SHP77 treated with DMSO at 0.1 percent for 48 hours (cell line): ENCODE measurements around the gene JAKMIP1.

Source experiments
- DNase-seq: peaks from one replicate; lab custom pipeline; 2025; lab: John Stamatoyannopoulos, UW

Gene JAKMIP1

DNA sequence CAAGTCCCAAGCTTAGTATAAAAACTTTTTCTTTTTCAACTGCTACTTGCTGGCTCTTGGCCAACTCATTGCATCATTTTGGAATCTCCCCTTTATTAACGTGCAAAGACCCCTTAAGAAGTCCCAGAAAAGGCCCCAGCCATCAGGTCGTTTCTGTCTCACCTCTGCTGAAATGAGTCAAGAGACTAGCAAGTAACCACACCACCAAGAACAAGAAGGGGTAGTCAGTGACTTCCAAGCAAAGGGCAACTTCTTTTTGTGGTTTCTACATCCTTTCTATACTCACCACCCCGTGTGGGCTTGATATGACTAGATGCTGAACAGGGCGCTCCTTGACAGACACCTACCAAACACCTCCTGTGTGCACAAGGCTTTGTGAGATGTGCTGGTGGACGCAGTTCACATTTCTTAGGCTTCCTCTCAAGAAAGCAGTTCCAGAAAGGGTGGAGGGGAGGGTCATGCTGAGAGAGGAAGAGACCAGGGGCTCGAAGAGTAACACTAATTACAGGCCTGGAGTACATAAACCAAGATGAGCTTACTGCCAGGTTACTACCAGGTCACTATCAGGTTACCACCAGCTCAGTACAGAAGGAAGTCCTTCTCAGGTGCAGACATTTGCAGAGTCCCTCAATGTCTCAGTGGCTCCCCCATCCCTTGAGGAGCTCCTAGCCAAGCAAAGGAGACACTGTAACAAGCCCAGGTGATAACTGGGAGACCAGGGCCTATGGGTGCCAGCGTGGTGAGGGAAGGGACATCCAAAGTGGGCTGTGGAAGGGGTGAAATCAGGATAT lies 19.3 kb downstream of the JAKMIP1 start:
- DNase-seq, result no peak

DNA sequence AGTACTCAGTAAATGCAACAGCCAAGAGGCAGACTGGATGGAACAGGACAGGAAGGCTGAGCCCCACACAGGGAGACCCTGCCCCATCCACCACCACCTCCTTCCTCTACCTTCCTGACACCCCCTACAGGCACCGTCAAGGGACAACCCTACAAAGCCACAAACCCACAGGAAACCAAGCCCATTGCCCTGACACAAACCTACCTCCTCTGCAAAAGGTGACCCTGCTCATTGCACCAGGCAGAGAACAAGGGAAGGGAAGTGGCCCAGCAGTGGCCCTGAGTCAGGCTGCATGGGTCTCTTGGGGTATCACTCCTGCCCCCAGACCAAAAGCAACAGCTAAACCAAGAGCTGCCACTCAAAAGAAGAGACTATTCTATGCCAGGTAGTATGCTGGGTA lies 21.0 kb downstream of the JAKMIP1 start:
- no peak for DNase-seq

DNA sequence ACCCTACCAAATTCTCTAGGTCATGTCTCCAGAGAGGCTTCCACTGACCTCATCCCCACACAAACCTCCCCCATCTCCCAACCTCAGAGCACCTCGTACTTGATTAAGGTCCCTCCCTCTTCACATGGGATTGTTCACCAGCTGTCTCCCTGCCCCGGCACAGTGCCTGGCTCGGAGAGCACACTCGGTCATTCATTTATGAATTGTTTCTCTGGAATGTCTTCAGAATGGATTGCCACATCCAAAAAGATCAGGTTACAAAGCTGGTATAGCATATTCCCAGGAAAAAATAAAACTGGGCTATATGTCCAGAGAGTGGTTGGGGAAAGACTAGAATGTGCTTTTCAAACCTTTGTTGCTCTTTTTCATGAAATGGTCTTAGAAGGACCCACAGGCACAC lies 21.6 kb downstream of the JAKMIP1 start:
- DNase-seq, result no peak

DNA sequence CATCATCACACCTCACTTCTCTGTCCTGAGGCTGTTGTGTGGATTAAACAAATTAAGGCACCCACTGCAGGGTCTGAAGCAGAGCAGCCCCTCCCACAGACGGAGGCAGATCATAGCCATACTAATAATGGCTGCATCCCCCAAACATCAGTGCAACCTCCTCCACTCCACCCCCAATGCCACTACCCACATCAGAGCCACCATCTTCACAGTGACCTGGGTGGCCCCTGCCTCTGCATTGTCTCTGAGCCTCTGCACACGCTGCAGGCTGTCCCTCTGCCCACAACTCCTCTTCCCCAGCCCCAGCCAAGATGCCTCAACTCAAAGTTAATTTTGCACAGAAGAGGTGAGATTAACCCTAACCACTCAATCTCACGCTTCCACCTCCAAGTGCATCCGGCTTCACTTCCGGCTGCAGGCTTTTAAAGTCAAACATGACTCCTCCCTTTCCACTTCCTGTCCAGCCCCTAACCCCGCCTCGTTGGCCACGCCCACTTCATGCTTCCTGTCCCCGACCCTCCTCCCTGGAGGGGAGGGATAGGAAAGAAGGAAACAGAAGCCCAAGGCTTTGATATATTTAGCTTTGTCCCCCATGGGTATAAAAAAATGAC lies 22.7 kb downstream of the JAKMIP1 start:
- no peak for DNase-seq

DNA sequence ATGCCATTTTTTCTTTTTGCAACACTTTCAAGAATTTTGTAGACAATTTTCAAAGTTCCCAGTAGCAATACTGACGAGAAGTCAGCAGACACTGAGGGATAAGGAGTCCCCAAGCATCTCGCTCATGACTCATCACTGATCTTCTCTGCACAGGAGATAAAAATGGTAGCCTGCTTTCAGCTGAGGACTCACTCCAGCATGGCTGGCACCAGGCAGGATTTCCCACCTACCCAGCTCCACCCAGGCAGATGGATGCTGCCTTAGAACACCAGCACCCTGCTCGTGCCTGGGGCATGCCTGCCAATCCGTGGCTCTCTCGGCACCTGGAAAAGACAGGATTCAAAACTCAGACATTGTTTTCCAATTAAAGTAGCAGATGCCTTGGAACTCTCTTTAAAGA lies 24.9 kb downstream of the JAKMIP1 start:
- DNase-seq, result no peak

DNA sequence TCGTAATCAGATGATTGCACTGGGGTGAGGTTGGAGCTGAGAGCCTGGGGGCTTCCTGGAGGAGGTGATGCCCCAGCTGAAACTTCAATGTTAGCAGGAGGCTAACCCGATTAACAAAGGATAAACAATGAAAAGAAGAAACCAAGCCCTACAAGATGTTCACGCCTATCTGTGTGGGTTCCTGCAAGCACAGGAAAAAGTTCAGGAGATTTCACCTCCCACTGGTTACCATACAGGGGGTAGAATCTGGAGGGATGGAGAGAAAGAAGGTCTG lies 27.5 kb downstream of the JAKMIP1 start:
- no peak for DNase-seq

DNA sequence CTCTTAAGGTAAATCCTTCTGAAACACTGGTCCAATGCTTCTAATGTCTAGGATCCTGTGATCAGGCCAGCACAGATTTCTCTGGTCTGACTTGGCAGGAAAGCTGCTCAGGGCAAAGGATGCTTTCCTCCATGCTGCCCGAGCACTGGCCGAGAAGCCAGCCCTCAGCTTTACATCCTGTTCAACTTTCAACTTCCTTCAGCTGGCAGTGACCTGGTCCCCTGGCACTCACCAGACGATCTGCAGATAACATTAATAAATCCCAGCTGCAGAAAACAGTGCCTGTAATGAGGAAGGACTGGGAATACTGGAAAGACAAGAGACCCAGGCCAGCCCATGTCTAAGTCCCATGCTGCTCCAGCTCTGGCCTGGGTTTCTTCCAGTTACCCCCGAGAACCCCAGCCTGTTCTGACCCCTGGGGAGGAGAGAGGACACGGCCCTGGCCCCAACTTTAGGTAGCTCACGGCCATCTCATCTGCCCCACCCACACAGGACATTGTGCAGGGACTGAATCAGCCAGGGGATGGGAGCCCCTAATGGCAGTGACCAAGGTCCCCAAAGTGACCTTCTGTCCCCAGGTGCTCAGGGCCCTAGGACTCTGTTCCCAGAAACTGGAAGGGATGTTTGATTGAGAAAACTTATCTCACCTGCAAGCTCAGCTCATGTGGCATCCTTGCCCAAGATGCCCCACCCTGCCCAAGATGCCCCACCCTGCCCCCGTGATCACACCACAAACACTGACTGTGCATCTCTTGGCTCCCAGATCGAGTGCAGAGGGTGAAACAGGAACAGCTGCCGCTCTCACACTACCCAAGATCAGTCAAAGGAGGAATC lies 28.0 kb downstream of the JAKMIP1 start:
- DNase-seq, result no peak

DNA sequence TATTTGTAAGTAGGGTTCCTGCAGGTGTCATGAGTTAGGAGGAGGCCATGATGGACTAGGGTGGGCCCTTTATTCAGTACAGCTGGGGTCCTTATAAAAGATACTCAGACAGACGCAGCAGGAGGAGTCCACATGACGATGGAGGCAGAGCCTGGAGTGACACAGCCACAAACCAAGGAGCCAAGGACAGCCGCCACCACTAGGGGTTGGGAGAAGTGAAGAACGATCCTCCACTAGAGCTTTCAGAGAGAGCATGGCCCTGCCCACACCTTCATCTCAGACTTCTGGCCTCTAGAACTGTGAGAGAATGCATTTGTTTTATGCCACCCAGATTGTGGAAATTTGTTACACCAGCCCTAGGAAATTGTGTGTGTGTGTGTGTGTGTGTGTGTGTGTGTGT lies 31.1 kb downstream of the JAKMIP1 start:
- no peak for DNase-seq

DNA sequence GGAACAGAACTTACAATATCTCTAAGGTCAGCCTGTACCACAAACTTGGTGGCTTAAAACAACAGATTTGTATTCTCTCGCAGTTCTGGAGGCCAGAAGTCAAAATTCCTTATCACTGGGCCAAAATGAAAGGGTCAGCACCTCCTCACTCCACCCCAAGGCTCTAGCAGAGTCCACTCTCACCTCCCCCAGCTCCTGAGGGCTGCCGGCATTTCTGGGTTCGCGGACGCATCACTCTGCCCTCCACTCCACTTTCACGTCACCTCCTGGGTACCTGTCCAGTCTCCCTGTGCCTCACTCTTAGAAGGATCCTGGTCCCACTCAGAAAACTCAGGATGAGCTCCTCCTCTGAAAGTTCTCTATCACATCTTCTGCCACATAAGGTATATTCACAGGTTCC lies 34.6 kb downstream of the JAKMIP1 start:
- no peak for DNase-seq

DNA sequence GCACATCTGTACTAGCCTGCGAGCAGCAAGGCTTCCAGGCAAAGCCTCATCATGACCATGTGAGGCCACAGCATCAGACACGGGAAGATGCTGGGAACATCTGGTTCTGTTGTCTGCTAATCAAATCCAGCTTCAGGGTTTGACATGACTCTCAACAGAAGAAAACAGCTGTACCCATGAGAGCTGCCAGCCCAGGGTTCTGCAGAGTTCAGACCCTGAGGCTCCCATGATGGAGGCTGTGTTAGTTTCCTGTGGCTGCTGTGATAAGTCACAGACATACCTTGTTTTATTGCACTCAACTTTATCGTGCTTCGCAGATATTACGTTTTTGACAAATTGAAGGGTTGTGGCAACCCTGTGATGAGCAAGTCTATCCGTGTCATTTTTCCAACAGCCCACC lies 37.5 kb downstream of the JAKMIP1 start:
- DNase-seq, result no peak

DNA sequence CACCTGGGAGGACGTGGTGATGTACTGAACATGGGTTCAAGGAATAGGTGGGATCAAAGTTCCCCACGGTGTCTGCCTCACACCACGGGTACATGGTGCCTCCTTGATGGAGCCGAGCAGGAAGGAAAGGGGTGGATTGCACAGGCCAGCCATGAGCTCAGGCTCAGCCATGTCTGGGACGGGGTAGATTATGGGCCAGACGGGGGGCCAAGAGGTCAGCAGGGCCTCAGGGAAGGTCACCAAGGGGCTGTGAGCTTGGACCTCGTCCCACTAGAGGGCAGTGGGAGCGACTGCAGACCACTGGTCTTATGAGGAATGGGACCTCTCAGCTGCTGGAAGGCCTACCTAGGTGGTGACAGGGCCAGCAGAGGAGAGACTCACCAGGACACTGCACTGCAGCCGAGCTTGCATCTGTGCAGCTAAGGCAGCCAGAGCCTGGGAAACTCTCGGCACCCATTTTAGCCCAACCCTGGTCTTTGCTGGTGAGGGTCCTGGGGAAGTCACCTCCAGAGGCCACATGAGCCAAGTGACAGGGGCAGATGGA lies 38.4 kb downstream of the JAKMIP1 start:
- no peak for DNase-seq

DNA sequence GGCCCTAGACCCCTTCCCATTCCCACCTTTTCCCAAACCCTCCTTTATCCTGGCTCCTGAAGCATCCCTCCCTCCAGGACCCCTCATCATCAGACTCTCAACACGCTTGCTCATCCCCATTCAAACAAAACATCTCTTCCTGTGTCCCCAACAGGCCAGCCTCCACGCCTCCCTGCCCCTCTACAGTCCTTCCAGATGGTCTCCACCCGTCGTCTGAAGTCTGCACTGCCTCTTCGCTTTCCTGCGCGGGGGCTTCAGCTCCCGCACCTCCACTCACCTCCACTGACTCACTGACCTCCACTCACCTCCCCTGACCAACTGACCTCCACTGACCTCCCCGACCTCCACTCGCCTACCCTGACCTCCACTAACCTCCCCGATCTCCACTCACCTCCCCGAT lies 39.8 kb downstream of the JAKMIP1 start:
- DNase-seq, result no peak

DNA sequence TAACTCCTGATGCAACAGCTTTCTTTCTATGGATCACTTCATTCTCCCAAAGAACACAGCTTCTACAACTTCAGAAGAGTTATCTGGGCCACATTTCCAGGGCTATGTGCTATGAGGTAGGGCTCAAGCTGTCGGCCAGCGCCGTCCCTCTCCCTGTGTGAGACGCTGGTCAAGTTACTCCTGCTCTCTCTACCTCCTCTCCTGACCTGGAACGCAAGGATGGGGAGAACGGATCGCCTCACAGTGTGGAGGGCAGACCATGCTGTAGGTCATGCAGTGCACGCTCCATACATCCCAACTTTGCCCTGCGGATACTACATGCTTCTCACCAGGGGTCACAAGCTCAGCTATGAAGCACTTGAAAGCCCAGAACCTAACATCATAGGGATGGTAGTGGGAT lies 42.4 kb downstream of the JAKMIP1 start:
- DNase-seq, result no peak

DNA sequence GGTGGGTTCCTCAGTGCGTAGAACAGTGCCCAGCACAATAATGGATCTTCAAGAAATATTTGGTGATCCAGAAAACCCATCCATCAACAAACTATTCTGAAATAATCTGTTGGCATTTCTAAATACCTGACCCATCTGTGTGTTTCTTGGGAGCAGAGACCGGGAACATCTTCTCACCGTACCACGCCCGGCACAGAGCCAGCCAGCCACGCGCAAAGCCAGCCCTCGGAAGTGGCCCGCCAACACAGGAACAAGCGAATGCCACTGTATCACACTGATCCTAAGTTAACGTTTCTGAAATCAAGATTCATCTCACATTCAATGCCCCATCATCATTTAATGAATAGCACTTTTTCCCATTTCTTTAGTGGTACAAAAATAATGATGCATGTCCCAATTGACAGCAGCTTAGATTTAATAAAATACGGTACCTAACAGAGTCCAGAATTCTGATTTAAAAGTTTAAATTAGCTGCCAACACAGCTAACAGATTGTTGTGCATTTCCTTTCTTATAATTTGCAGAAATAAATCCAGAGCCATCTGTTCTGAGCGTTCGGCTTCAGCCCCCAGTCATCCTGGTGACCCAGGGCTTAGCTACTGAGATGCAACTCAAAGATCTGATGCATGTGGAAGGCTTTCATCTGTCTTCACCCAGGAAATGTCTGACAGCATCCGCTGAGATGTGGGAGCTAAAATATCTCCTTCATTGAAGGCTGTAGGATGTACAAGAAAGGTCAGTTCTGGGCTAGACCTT lies 44.2 kb downstream of the JAKMIP1 start:
- no peak for DNase-seq

DNA sequence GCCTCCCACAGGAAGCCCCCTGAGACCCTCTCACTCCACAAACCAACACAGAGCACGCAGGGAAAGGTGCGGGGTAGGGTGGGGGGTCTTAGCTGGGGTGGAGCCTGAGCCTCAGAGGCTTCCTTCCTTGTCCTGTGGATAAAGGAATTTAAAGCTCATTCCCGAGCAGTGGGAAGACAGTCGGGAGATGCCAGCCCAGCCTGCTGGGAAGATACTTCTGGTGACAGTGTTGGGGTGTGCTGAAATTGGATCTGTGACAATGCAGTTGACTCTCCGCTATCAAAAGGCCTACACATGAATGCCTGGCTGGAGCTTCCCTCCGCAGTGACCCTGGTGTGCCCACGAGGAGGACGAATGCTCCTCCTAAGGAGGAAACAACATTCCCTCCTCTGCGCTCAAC lies 45.5 kb downstream of the JAKMIP1 start:
- no peak for DNase-seq

DNA sequence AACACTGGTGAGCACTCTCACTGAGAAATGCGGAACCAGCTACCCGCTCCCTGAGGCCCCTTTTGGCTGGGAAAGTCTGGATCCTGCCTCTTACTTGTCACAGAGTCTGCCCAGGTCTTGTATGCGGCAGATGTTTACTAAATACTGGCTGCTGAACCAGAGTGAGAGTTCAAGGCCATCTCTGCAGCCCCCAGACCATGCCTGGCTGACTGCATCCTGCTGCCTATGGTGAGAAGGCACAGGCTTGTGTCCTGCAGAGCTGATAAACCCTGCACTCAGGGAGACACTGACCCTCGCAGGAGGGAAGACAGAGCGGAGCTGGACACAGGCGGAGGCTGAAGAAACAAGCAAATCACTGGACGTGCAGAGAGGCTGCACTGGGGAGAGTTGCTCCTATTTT lies 46.5 kb downstream of the JAKMIP1 start:
- no peak for DNase-seq

DNA sequence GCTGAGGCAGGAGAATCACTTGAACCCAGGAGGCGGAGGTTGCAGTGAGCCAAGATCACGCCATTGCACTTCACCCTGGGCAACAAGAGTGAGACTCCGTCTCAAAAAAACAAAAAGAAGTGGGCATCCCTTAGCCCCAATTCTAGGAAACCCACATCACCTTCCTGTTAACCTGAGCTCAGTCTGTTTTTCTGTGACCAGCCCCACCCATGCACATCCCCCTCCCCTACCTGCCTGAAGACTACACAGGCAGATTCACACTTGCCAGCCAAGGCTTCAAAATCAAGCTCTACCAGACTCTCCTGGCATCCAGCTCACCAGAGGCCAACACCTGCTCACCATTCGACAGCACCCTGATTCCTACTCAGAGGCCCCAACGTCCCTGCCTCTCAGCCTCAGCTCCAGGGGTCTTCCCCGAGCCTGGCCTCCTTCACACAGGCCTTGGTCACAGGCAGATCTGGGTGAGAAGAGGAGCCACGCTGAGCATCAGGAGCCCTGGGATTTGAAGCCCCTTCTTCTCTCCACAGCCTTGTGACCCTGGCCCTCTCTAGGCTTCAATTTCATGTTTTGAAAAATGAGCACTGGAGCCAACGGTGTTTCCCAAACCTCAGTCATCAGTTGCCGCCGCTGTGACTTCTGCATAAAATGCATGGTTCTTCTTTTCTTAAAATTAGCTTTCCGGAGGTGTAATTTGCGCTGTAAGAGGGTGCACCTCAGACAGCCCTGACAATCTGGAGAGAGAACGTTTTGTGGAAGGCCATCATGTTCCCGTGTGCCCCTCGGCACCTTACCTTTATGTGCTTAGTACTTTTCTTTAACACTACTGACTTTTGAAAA lies 47.3 kb downstream of the JAKMIP1 start:
- no peak for DNase-seq

DNA sequence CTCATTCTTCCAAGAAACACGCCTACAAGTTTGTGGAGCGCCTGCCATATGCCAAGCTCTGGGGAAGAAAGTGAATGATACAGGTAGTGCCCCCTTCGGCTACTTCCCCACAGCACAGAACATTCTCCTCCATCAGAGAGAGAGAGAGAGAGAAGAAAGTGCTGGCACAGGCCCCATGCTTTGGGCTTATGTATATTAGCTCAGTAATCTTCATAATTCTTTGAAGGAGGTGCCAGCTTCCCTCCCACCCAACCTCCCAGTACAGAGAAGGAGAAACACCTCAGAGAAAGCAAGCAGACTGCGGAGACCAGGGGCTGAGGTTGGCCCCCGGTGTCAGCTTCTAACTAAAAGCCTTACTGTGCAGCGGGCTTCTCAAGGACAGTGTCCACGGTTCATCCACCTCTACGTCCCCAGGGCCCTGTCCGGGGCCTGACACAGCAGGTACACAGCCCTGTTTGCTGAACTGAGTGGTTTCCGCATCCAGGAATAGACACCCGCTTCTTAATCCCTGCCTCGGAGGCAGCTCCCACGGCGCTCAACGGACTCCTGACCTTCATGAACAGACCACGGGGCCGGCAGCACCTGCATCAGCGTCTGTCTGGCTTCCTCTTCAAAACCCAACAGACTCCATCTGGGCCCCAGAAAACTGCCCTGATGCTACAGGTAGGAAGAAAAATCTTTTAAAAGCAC lies 50.2 kb downstream of the JAKMIP1 start:
- DNase-seq, result no peak

DNA sequence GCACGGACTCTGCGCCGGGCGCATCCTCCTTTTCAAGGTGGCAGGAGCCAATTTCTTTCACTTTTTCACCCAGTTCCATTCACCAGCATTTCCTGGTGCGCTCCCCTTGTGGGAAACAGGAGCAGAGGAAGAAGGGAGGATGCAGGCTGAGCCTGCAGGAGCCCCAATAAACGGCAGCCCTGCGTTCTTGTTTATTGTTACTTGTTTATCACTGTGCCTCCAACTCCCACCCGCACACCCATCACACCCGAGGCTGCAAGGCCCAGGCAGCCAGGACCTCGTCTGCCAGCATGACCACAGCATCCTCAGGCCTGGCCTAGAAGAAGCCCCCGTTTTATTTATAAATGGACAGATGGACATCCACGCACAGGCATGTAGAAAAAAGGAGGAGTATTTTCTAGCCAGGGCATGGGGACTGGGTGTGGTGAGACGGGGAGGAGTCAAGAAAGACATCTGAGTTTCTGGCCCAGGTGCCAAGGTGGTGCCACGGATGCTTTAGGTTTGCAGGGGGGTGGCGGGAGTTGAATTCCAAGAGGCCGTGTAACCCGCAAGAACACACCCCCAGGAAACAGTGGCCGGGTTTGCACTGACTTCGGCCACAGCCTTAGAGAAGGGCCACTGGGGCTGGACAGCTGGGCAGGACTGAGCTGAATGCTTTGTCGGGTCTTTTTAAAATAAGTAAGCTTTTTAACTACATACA lies 51.7 kb downstream of the JAKMIP1 start:
- no peak for DNase-seq

DNA sequence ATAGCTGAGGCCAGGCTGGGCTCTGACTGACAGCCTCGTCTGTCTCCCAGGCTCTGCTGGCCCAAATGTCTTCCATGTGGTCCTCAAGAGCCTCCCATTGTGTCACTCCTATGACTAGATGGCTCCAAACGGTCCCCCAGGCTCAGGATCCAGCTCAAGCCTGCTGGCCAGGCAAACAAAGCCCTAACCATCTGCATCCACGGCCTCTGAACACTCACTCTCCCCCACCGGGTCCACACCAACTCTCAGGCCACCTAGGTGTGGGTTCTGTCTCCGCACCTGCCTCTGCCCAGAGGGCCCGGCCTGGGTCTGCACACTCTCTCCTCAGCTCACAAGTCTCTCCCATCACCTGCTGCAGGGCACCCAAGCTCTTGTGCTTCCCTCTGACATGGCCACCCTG lies 52.9 kb downstream of the JAKMIP1 start:
- DNase-seq, result no peak
